Osteoblast (primary cell): ENCODE results near the gene ACAD11. TPM values are rescaled to one million over a fixed set of nuclear protein-coding genes. Genes with fewer than 3 reads are reported as not detected.

Experiments
- DNase-seq: peaks from one replicate; pipeline ENCODE4 v3.0.0; 2011; ENCODE audit warnings: low spot score, mixed read lengths; ENCODE audit not compliant: insufficient read length; ENCODE audit errors: missing footprints
- H2AFZ ChIP-seq: 2 replicates; pipeline ENCODE4 v1.6.0; 2011; ENCODE audit warnings: mild to moderate bottlenecking, low read length
- H3K27ac ChIP-seq: 2 replicates; pipeline ENCODE4 v1.5.1; 2011; ENCODE audit warnings: mild to moderate bottlenecking, low read depth, low read length, moderate library complexity
- H3K27me3 ChIP-seq: 2 replicates; pipeline ENCODE4 v1.6.0; 2012; ENCODE audit warnings: mild to moderate bottlenecking, control low read depth, inconsistent platforms, low read length, moderate library complexity; ENCODE audit not compliant: insufficient read depth
- H3K36me3 ChIP-seq: 2 replicates; pipeline ENCODE4 v1.5.1; 2011; ENCODE audit warnings: mild to moderate bottlenecking, low read length, control low read depth, moderate library complexity; ENCODE audit not compliant: insufficient read depth
- H3K4me1 ChIP-seq: 2 replicates; pipeline ENCODE4 v1.5.1; 2011; ENCODE audit warnings: mild to moderate bottlenecking, low read length, control low read depth, moderate library complexity; ENCODE audit not compliant: insufficient read depth
- H3K4me2 ChIP-seq: 2 replicates; pipeline ENCODE4 v1.6.0; 2011; ENCODE audit warnings: mild to moderate bottlenecking, low read length; ENCODE audit not compliant: insufficient read depth
- H3K4me3 ChIP-seq: fragments of 200-600 bp; sonication (generic); 3 replicates; pipeline ENCODE4 v1.5.1; 2012; ENCODE audit warnings: mild to moderate bottlenecking, low read length, inconsistent platforms; ENCODE audit not compliant: insufficient read depth
- H3K79me2 ChIP-seq: 2 replicates; pipeline ENCODE4 v1.6.0; 2012; ENCODE audit warnings: mild to moderate bottlenecking, low read length, control low read depth, inconsistent platforms; ENCODE audit not compliant: insufficient read depth
- H3K9me3 ChIP-seq: 2 replicates; pipeline ENCODE4 v1.5.1; 2011; ENCODE audit warnings: low read depth, low read length, control low read depth
- H4K20me1 ChIP-seq: 2 replicates; pipeline ENCODE4 v1.6.0; 2012; ENCODE audit warnings: mild to moderate bottlenecking, low read length, control low read depth; ENCODE audit not compliant: insufficient read depth
- CTCF ChIP-seq: IDR thresholded peaks from 2 replicates; pipeline ENCODE4 v1.5.1; 2011; ENCODE audit warnings: mild to moderate bottlenecking, low read depth, low read length, moderate library complexity; ENCODE audit errors: extremely low read depth
- total RNA-seq: library from RNA; depleted of rRNA; stranded (reverse); fragments of >200 nt; gene quantifications from 2 replicates; pipeline ENCODE4 v1.2.3, GENCODE V29; 2012

The ACAD11 gene
- total RNA-seq, 1 donor, result 31.1 TPM

- Histone ChIP-seq H3K4me3 (no peak overlapping the region), H3K4me1 (peaks cover 19% of the 10 kb centered on the region), H4K20me1 (no peaks in the 10 kb centered on the region), H2AFZ (no peak overlapping the region), H3K27me3 (no peaks in the 10 kb centered on the region), H3K79me2 (no peaks in the 10 kb centered on the region), H3K4me2 (no peak overlapping the region), H3K27ac (no peak overlapping the region), H3K9me3 (no peaks in the 10 kb centered on the region), H3K36me3 (peaks cover 8% of the 10 kb centered on the region)
- DNase-seq, result no peak
- no peak for TF ChIP-seq CTCF
Observed at GRCh38 chr3:132628157-132628556, 31.5 kb downstream of the ACAD11 start.

- no peak overlapping the region for H3K4me3 ChIP-seq
- H3K4me1 ChIP-seq, result peaks cover 19% of the 10 kb centered on the region
- no peaks in the 10 kb centered on the region for H3K9me3 ChIP-seq
- peaks cover 8% of the 10 kb centered on the region for H3K36me3 ChIP-seq
- no peak overlapping the region for H3K27ac ChIP-seq
- no peak for TF ChIP-seq CTCF
- no peaks in the 10 kb centered on the region for H3K79me2 ChIP-seq
- no peaks in the 10 kb centered on the region for H3K27me3 ChIP-seq
- no peak overlapping the region for H3K4me2 ChIP-seq
- H2AFZ ChIP-seq, result no peak overlapping the region
- no peaks in the 10 kb centered on the region for H4K20me1 ChIP-seq
- no peak for DNase-seq
Observed at GRCh38 chr3:132626955-132627354, 32.7 kb downstream of the ACAD11 start.

- Histone ChIP-seq H4K20me1 (no peaks in the 10 kb centered on the region), H3K4me3 (no peak overlapping the region), H3K79me2 (no peaks in the 10 kb centered on the region), H3K4me2 (no peak overlapping the region), H3K27ac (peak overlapping the region; percentile 7), H3K4me1 (peaks cover 19% of the 10 kb centered on the region), H3K27me3 (no peaks in the 10 kb centered on the region), H3K9me3 (no peaks in the 10 kb centered on the region), H2AFZ (peak overlapping the region; percentile 15), H3K36me3 (peaks cover 8% of the 10 kb centered on the region)
- no peak for TF ChIP-seq CTCF
- peak; percentile 43 for DNase-seq
Observed at GRCh38 chr3:132625613-132626012, 34.0 kb downstream of the ACAD11 start.

- Histone ChIP-seq H2AFZ (no peak overlapping the region), H3K36me3 (peaks cover 8% of the 10 kb centered on the region), H3K4me1 (peaks cover 18% of the 10 kb centered on the region), H3K4me2 (no peak overlapping the region), H3K4me3 (no peak overlapping the region), H3K9me3 (no peaks in the 10 kb centered on the region), H4K20me1 (no peaks in the 10 kb centered on the region), H3K79me2 (no peaks in the 10 kb centered on the region), H3K27ac (peak overlapping the region; percentile 3), H3K27me3 (no peaks in the 10 kb centered on the region)
- no peak for DNase-seq
- TF ChIP-seq CTCF, result no peak
Observed at GRCh38 chr3:132624790-132625189, 34.8 kb downstream of the ACAD11 start.
